ENCODE measurements around the gene CDR2. TPM values are rescaled to one million over a fixed set of nuclear protein-coding genes. Genes with fewer than 3 reads are reported as not detected.

CDR2 gene
- total and polyA plus RNA-seq, 2 experiments from 2014 or later, result 26.7 to 30.9 TPM

- peaks cover 10% of the 10 kb centered on the region for H3K4me1 ChIP-seq (ENCODE audit: insufficient read depth)
- no peak overlapping the region for H3K4me2 ChIP-seq
- no peaks in the 10 kb centered on the region for H3K27me3 ChIP-seq
- no peaks in the 10 kb centered on the region for H3K9me3 ChIP-seq (ENCODE audit: low read depth)
- no peak for DNase-seq (ENCODE audit: low spot score)
- WGBS (ENCODE audit: low lambda C conversion rate, missing lambda C conversion rate), result 84% methylated on average over 2 of the region's 2 CpGs
- H4K20me1 ChIP-seq (ENCODE audit: insufficient read depth, poor library complexity, severe bottlenecking), result no peaks in the 10 kb centered on the region
- no peak for TF ChIP-seq EZH2 (IDR thresholded peaks at IDR 0.05; ENCODE audit: borderline replicate concordance)
- no peak for TF ChIP-seq EZH2phosphoT487 (IDR thresholded peaks at IDR 0.05; ENCODE audit: low read depth, severe bottlenecking, unreplicated experiment)
- TF ChIP-seq CTCF (IDR thresholded peaks at IDR 0.05; ENCODE audit: poor library complexity), result no peak
- peaks cover 18% of the 10 kb centered on the region for H3K79me2 ChIP-seq
- no peaks in the 10 kb centered on the region for H3K36me3 ChIP-seq (replicated peaks; ENCODE audit: insufficient read depth, low read depth)
- no peak overlapping the region for H2AFZ ChIP-seq
- no peak overlapping the region for H3K27ac ChIP-seq
- H3K4me3 ChIP-seq, result no peak overlapping the region
- H3K9me2 ChIP-seq (replicated peaks; ENCODE audit: insufficient read depth), result no peaks in the 10 kb centered on the region
These were observed 26.1 kb downstream of the CDR2 start for GRCh38 chr16:22348291-22348690.

GRCh38 chr16:22347100-22347820 is 27.2 kb downstream of the CDR2 start:
- DNase-seq (ENCODE audit: low spot score), result no peak
- H3K36me3 ChIP-seq (replicated peaks; ENCODE audit: insufficient read depth, low read depth), result no peaks in the 10 kb centered on the region
- 98% methylated on average over 20 of the region's 20 CpGs for WGBS (ENCODE audit: low lambda C conversion rate, missing lambda C conversion rate)
- H4K20me1 ChIP-seq (ENCODE audit: insufficient read depth, poor library complexity, severe bottlenecking), result no peaks in the 10 kb centered on the region
- peaks cover 17% of the 10 kb centered on the region for H3K79me2 ChIP-seq
- H3K9me3 ChIP-seq (ENCODE audit: low read depth), result no peaks in the 10 kb centered on the region
- TF ChIP-seq EZH2 (IDR thresholded peaks at IDR 0.05; ENCODE audit: borderline replicate concordance) (no peak), EZH2phosphoT487 (IDR thresholded peaks at IDR 0.05; ENCODE audit: low read depth, severe bottlenecking, unreplicated experiment) (no peak), CTCF (IDR thresholded peaks at IDR 0.05; ENCODE audit: poor library complexity) (no peak)
- H3K4me2 ChIP-seq, result no peak overlapping the region
- H3K4me3 ChIP-seq, result no peak overlapping the region
- H3K27ac ChIP-seq, result no peak overlapping the region
- no peaks in the 10 kb centered on the region for H3K27me3 ChIP-seq
- H3K9me2 ChIP-seq (replicated peaks; ENCODE audit: insufficient read depth), result no peaks in the 10 kb centered on the region
- peaks cover 2% of the 10 kb centered on the region for H3K4me1 ChIP-seq (ENCODE audit: insufficient read depth)
- H2AFZ ChIP-seq, result no peak overlapping the region

- H3K36me3 ChIP-seq (replicated peaks; ENCODE audit: insufficient read depth, low read depth), result no peaks in the 10 kb centered on the region
- peaks cover 3% of the 10 kb centered on the region for H3K9me3 ChIP-seq (ENCODE audit: low read depth)
- TF ChIP-seq EZH2 (IDR thresholded peaks at IDR 0.05; ENCODE audit: borderline replicate concordance), result no peak
- no peak for TF ChIP-seq CTCF (IDR thresholded peaks at IDR 0.05; ENCODE audit: poor library complexity)
- no peak for TF ChIP-seq EZH2phosphoT487 (IDR thresholded peaks at IDR 0.05; ENCODE audit: low read depth, severe bottlenecking, unreplicated experiment)
- no peaks in the 10 kb centered on the region for H3K9me2 ChIP-seq (replicated peaks; ENCODE audit: insufficient read depth)
- DNase-seq (ENCODE audit: low spot score), result no peak
- H3K4me3 ChIP-seq, result no peak overlapping the region
- H3K4me1 ChIP-seq (ENCODE audit: insufficient read depth), result no peaks in the 10 kb centered on the region
- H3K27me3 ChIP-seq, result no peaks in the 10 kb centered on the region
- H3K4me2 ChIP-seq, result no peak overlapping the region
- H4K20me1 ChIP-seq (ENCODE audit: insufficient read depth, poor library complexity, severe bottlenecking), result no peaks in the 10 kb centered on the region
- peaks cover 9% of the 10 kb centered on the region for H3K79me2 ChIP-seq
- WGBS (ENCODE audit: low lambda C conversion rate, missing lambda C conversion rate), result 85% methylated on average over 9 of the region's 9 CpGs
- no peak overlapping the region for H3K27ac ChIP-seq
- H2AFZ ChIP-seq, result no peak overlapping the region
These were observed 27.9 kb downstream of the CDR2 start for GRCh38 chr16:22346483-22346882.
